Measurements from ENCODE around the gene MAMDC4. TPM values are rescaled to one million over a fixed set of nuclear protein-coding genes. Genes with fewer than 3 reads are reported as not detected.

MAMDC4 gene
- total and polyA plus RNA-seq, 2 of the 13 experiments (the other 11 are each of a cell fraction or from before 2014, with no cell fraction given), result 6.0 to 6.8 TPM

- peak; percentile 85 for TF ChIP-seq ZNF687 (CRISPR knock-in tag; IDR thresholded peaks at IDR 0.05)
- TF ChIP-seq ZNF234 (CRISPR knock-in tag; conservative IDR thresholded peaks at IDR 0.05), result 0 out of 2 replicates have a peak, but pooled peaks have one; percentile 36
- TF ChIP-seq TERF1 (CRISPR knock-in tag; IDR thresholded peaks at IDR 0.05), result no peak
- TF ChIP-seq JDP2 (CRISPR knock-in tag; IDR thresholded peaks at IDR 0.05; ENCODE audit: borderline replicate concordance), result no peak
- TF ChIP-seq, protein P1, sequence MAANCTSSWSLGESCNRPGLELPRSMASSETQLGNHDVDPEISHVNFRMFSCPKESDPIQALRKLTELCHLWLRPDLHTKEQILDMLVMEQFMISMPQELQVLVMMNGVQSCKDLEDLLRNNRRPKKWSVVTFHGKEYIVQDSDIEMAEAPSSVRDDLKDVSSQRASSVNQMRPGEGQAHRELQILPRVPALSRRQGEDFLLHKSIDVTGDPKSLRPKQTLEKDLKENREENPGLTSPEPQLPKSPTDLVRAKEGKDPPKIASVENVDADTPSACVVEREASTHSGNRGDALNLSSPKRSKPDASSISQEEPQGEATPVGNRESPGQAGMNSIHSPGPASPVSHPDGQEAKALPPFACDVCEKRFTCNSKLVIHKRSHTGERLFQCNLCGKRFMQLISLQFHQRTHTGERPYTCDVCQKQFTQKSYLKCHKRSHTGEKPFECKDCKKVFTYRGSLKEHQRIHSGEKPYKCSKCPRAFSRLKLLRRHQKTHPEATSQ (CRISPR knock-in tag; IDR thresholded peaks at IDR 0.05; ENCODE audit: borderline replicate concordance), result no peak
- no peak for TF ChIP-seq HDAC6 (IDR thresholded peaks at IDR 0.05; ENCODE audit: low read depth, low read length)
- TF ChIP-seq SMYD3 (CRISPR knock-in tag; IDR thresholded peaks at IDR 0.05), result no peak
- TF ChIP-seq, protein P2, sequence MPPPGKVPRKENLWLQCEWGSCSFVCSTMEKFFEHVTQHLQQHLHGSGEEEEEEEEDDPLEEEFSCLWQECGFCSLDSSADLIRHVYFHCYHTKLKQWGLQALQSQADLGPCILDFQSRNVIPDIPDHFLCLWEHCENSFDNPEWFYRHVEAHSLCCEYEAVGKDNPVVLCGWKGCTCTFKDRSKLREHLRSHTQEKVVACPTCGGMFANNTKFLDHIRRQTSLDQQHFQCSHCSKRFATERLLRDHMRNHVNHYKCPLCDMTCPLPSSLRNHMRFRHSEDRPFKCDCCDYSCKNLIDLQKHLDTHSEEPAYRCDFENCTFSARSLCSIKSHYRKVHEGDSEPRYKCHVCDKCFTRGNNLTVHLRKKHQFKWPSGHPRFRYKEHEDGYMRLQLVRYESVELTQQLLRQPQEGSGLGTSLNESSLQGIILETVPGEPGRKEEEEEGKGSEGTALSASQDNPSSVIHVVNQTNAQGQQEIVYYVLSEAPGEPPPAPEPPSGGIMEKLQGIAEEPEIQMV (CRISPR knock-in tag; IDR thresholded peaks at IDR 0.05; ENCODE audit: low read depth), result 0 out of 2 replicates have a peak, but pooled peaks have one; percentile 30
- no peak for TF ChIP-seq AFF4 (CRISPR knock-in tag; IDR thresholded peaks at IDR 0.05)
- peak; percentile 87; the same call in 1 of the 2 replicates for TF ChIP-seq ZNF510 (CRISPR knock-in tag; IDR thresholded peaks at IDR 0.05; ENCODE audit: low read depth)
- no peak for TF ChIP-seq PREB (CRISPR knock-in tag; IDR thresholded peaks at IDR 0.05)
- no peak for TF ChIP-seq ZNF296 (CRISPR knock-in tag; conservative IDR thresholded peaks at IDR 0.05)
- peak; percentile 56 for TF ChIP-seq HNRNPK (IDR thresholded peaks at IDR 0.05; ENCODE audit: low read depth, low read length, poor library complexity, severe bottlenecking)
Observed at GRCh38 chr9:136840877-136841645, 11.1 kb upstream of the MAMDC4 start (continued).
